ENCODE results near the gene SLC9A8. TPM values are rescaled to one million over a fixed set of nuclear protein-coding genes. Genes with fewer than 3 reads are reported as not detected.
A peak's percentile ranks its signal among the peaks of the same experiment; 100 is the strongest.

SLC9A8 gene
- total and polyA plus RNA-seq, 2 of the 8 experiments (the other 6 are each of a cell fraction or from before 2014, with no cell fraction given): 3.2 to 6.2 TPM

- Histone ChIP-seq H3K27me3 (replicated peaks in 1 of 4; ENCODE audit: control insufficient read depth in 3 of 4, extremely low read depth in 1 of 4, insufficient read depth in 3 of 4, low read length in 3 of 4) (no peaks in the 10 kb centered on the region), H3K23ac (ENCODE audit: insufficient read length) (no peak overlapping the region), H4K5ac (ENCODE audit: insufficient read length, low read depth, low read length) (no peak overlapping the region), H3K27ac (ENCODE audit: low read depth, low read length) (no peak overlapping the region), H2BK12ac (ENCODE audit: low read depth, low read length) (peak overlapping the region; percentile 68), H3K14ac (ENCODE audit: insufficient read length) (no peak overlapping the region), H3K79me2 (ENCODE audit: control insufficient read depth in 1 of 2, insufficient read depth in 2 of 2, low read length in 2 of 2) (no peaks in the 10 kb centered on the region), H2BK5ac (ENCODE audit: low read depth, low read length) (no peak overlapping the region), H2AK5ac (ENCODE audit: low read depth, low read length) (no peak overlapping the region), H3K4me2 (ENCODE audit: insufficient read depth in 1 of 2, low read depth in 2 of 2, low read length in 2 of 2) (no peak overlapping the region), H2BK15ac (ENCODE audit: low read length) (no peak overlapping the region), H4K8ac (ENCODE audit: extremely low read depth, insufficient read depth, low read length) (no peak overlapping the region), H3K4ac (replicated peaks; ENCODE audit: insufficient read length, low read depth, low read length) (no peak overlapping the region), H2BK120ac (replicated peaks; ENCODE audit: low read depth, low read length) (no peak overlapping the region), H4K20me1 (replicated peaks in 1 of 2; ENCODE audit: control insufficient read depth in 1 of 2, insufficient read depth in 2 of 2, low read length in 2 of 2) (no peaks in the 10 kb centered on the region), H3K4me3 (ENCODE audit: extremely low read depth in 1 of 4, insufficient read depth in 2 of 4, low read depth in 3 of 4, low read length in 4 of 4) (no peak overlapping the region), H3K23me2 (ENCODE audit: low read depth, low read length) (no peaks in the 10 kb centered on the region), H4K91ac (replicated peaks; ENCODE audit: insufficient read length, low read length) (no peak overlapping the region), H3K36me3 (ENCODE audit: control insufficient read depth in 2 of 4, insufficient read depth in 4 of 4, low read length in 3 of 4) (no peaks in the 10 kb centered on the region), H3K4me1 (replicated peaks in 1 of 4; ENCODE audit: control insufficient read depth in 3 of 4, insufficient read depth in 4 of 4, low read length in 3 of 4) (peaks cover 2 to 23% (median 19%) of the 10 kb centered on the region in 4 experiments), H3K18ac (ENCODE audit: extremely low read depth, low read length) (no peak overlapping the region; the same call in 1 of the 2 replicates), H2BK20ac (ENCODE audit: low read length) (no peak overlapping the region), H2AFZ (ENCODE audit: low read length) (0 out of 2 replicates have a peak overlapping the region, but pooled peaks have one; percentile 38), H3K9ac (replicated peaks in 1 of 4; ENCODE audit: extremely low read depth in 1 of 4, low read depth in 3 of 4, low read length in 3 of 4) (no peak overlapping the region), H3K9me3 (ENCODE audit: insufficient read depth in 2 of 2, low read depth in 1 of 2, low read length in 1 of 2) (no peaks in the 10 kb centered on the region), H3K79me1 (ENCODE audit: low read depth, low read length) (no peaks in the 10 kb centered on the region), H3K56ac (replicated peaks; ENCODE audit: insufficient read length, low read depth, low read length) (no peak overlapping the region)
- WGBS, 2 experiments (ENCODE audit: extremely low coverage in 1 of 2, insufficient coverage in 1 of 2, insufficient read length in 1 of 2, insufficient replicate concordance in 2 of 2, low coverage in 1 of 2, low lambda C conversion rate in 2 of 2, missing lambda C conversion rate in 1 of 2): 74% methylated on average over 11 of the region's 12 CpGs; no CpG with 5 or more reads in 1 of the 2 experiments
- ChIA-PET POLR2A (ENCODE audit: partially characterized antibody) (interaction anchor here (0.6 to 1.5 kb wide), 2 partner anchors 8 to 53 kb away, joined by 3 read pairs; no protein-coding TSS in a partner anchor), CTCF (ENCODE audit: partially characterized antibody) (interaction anchor here (0.6 to 1.2 kb wide), 3 partner anchors 44 to 84 kb away, joined by 3 read pairs; no protein-coding TSS in a partner anchor)
- no peak for DNase-seq (ENCODE audit: low read depth in 1 of 2, low spot score in 2 of 2)
- no peak for FAIRE-seq
- no peak for TF ChIP-seq KDM5A (IDR thresholded peaks at IDR 0.05; ENCODE audit: low read length)
- TF ChIP-seq BRCA1 (IDR thresholded peaks at IDR 0.05; ENCODE audit: low read depth, low read length): no peak
- TF ChIP-seq BCL11A (IDR thresholded peaks at IDR 0.05; ENCODE audit: low read depth in 2 of 2, low read length in 2 of 2): no peak
- no peak for TF ChIP-seq SIRT6 (IDR thresholded peaks at IDR 0.05; ENCODE audit: low read length)
- no peak for TF ChIP-seq CTBP2 (IDR thresholded peaks at IDR 0.05; ENCODE audit: borderline replicate concordance, insufficient read depth, insufficient read length, low read length)
- TF ChIP-seq SUZ12 (IDR thresholded peaks at IDR 0.05; ENCODE audit: low read length): no peak
- no peak for TF ChIP-seq CREB1 (IDR thresholded peaks at IDR 0.05)
- no peak for TF ChIP-seq RFX5 (IDR thresholded peaks at IDR 0.05; ENCODE audit: borderline replicate concordance, low read depth, low read length)
- no peak for TF ChIP-seq EP300 (IDR thresholded peaks at IDR 0.05; ENCODE audit: borderline replicate concordance in 1 of 2, low read depth in 2 of 2, low read length in 2 of 2)
- no peak for TF ChIP-seq RNF2 (IDR thresholded peaks at IDR 0.05; ENCODE audit: borderline replicate concordance, low read depth, low read length, missing control alignments, poor library complexity, severe bottlenecking)
- TF ChIP-seq TCF12 (IDR thresholded peaks at IDR 0.05; ENCODE audit: low read depth, low read length): no peak
- TF ChIP-seq KDM1A (IDR thresholded peaks at IDR 0.05; ENCODE audit: borderline replicate concordance, low read length): no peak
Measured at GRCh38 chr20:49762940-49763766, 49.5 kb upstream of the SLC9A8 start.

All from H1 (cell line).